SW480 (cell line): ENCODE results near the gene LPP.

Experiments
- DNase-seq: peaks from one replicate; pipeline ENCODE4 v3.0.0-alpha.2; 2016; ENCODE audit warnings: low spot score

Gene LPP

GRCh38 chr3:188197388-188197847, 43.5 kb downstream of the LPP start:
- no peak for DNase-seq

DNA sequence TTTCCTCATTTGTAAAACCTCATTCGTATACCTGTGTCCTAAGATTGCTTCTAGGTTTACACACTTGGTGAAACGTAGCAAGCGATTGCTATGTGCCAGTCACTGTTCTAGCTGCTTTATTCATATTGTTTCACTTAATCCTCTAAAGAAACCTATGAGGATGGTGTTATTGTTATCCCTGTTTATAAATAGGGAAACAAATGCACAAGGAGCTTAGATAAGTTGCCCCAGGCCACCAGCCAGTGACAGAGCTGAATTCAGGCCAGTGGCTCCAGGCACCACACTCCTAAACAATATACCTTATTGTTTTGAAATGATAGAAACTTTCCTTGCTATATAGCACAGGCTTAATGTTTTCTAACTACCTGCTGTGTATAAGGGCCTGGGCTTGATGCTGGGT, 44.0 kb downstream of the LPP start:
- no peak for DNase-seq

GRCh38 chr3:188198760-188199327, 44.9 kb downstream of the LPP start:
- no peak for DNase-seq

DNA sequence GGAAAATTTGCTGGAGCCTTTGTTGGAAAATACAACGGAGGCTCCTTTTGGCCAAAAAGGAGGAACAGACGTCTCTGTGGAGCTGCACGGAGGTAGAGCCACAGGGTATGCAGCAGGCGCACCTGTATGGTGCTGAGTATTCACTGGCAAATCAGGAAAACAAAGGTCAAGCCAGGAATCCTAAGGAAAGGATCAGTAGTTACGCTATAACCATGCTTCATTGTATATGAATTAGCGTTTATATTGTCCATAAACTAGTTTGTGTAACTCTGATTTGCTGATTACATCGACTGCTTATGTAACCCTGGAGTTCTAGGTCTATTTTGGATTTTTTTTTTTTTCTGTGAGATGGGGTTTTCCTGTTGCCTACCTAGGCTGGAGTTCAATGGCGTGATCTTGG, 45.4 kb downstream of the LPP start:
- no peak for DNase-seq

DNA sequence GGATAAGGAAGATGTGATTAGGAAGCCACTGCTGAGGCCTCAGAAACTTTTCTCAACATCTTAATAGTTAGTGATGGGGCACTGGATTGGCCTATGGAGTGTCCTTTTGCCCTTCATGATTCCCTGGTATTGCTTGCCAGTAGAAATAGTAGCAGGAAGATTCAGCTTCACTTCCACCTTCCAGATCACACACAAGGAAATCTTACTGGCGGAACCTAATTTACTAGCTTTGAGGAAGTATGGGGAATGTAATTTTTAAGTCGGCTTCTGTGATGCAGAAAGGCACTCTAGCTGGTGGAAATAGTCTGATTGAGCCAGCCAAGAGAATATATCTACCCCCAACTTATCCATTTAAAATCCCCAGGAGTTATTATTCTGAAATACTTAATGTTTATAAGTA, 46.5 kb downstream of the LPP start:
- DNase-seq: no peak

DNA sequence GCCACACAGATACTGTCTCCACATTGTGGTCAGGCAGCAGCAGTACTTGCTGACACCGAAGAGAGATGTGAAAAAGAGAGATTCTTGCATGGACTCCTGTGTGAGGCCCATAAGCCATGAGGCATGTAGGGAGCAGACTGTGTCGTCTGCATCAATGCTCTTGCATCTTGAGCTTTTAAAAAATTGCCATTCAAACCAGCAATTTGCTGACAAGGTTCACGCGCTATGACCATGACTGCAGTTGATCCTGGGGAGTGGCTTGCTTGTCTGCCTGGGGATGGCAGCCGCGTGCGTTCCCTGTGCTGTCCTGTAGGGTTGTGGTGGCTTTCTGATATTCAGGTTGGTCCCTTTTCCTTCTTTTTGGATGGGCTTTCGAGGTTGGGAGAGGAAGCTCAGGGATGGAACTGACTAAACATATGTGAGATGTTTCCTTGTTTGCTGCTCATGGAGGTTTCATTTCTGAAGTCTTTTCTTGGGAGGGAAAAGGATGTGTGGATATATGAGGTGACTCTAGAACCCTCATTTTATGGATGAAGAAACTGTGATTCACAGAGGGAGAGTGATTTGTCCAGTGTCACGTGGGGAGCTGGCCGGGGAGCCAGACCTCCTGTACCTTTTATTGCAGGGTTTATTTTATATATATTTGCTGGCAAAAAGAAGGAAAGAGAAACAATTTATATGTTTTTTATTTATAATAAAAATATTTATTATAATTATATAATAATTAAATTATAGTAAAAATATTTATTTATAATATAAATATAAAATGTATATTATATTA, 48.6 kb downstream of the LPP start:
- DNase-seq: no peak

DNA sequence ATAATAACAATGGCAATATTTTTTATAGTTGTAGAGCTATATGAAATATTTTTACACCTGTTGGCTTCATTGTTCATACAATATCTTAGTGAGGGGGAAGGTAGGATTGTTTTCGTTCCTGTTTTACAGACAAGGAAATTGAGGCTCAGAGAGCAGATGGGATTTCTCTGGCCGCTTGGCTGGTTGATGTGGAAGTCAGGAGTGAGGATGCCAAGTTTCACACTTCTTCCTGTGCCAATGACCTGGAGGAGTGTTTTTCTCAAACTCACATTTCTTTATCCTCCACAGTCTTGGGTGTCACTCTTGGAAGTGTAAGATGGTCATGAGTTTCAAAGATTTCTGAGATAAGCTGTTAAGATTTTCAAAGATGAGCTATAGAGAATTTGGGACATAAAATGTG, 50.6 kb downstream of the LPP start:
- no peak for DNase-seq

- DNase-seq: no peak
Observed at GRCh38 chr3:188205992-188206416, 52.0 kb downstream of the LPP start.

DNA sequence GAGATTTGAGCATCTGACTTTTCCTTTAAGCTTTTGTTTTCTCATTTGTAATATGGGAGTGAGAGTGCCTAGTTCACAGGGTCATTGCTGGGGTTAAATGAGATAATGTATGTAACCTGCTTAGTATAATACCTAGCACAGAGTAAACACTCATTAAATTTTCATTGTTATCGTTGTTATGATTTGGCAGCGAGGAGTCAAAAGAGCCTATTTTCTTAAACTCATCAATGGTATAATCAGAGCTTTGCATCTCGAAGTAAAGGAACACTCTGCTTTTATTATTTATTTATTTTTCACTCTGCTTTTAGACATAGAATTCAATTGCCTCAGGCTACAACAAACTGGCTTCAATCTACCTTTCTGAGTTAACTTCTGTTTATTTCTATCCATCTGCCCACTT, 52.8 kb downstream of the LPP start:
- DNase-seq: no peak

GRCh38 chr3:188207941-188208515, 54.1 kb downstream of the LPP start:
- no peak for DNase-seq

- no peak for DNase-seq
Observed at GRCh38 chr3:188208516-188208981, 54.6 kb downstream of the LPP start.

- no peak for DNase-seq
Observed at GRCh38 chr3:188209034-188209433, 55.1 kb downstream of the LPP start.

GRCh38 chr3:188209740-188210139, 55.8 kb downstream of the LPP start:
- no peak for DNase-seq

DNA sequence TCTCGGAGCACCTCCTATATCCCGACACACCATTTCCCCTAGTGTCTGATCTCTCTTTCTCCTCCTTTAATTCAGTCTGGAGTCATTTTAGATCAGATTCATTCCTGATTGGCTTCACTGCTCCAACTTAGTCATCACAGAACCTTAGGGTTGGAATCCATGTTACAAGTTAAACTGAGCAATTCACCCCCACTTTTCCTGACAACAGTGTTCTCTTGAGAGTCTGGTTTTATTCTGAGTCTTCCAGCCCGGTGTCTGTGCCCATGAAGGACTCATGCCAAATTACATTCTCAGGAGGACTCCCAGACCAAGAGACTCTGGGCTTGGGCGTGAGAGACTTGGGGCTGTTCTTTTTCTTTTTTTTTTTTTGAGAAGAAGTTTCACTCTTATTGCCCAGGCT, 57.5 kb downstream of the LPP start:
- no peak for DNase-seq

- no peak for DNase-seq
Observed at GRCh38 chr3:188212308-188212969, 58.5 kb downstream of the LPP start.

DNA sequence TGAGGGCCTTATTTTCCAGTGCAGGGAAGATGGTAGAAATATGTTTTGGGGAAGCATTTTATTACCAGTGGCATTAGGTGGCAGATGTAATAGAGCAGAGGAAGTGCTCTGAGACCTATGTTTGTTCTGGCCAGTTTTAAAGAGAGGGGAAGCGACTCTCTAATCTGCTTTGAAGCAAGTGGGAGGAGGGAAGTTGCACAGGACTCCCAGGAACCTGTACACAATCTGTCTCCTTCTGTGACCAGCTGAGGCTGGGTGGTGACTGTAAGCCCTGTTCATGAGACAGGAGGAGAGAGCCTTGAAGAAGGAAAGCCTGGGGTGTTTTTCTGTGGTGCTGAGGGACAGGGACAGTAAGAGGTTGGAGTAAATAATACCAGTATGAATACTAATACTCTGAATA, 60.5 kb downstream of the LPP start:
- no peak for DNase-seq

DNA sequence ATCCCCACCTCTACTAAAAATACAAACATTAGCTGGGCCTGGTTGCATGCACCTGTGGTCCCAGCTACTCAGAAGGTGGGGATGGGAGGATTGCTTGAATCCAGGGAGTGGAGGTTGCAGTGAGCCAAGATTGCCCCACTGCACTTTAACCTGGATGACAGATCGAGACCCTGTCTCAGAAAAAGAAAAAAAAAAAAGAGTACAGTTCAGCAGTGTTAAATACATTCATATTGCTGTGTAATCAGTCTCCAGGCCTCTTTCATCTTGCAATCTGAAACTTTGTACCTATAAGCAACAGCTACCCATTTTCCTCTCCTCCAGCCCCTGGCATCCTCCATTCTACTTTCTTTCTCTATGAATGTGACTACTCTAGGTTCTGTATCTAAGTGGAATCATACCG, 61.2 kb downstream of the LPP start:
- no peak for DNase-seq

DNA sequence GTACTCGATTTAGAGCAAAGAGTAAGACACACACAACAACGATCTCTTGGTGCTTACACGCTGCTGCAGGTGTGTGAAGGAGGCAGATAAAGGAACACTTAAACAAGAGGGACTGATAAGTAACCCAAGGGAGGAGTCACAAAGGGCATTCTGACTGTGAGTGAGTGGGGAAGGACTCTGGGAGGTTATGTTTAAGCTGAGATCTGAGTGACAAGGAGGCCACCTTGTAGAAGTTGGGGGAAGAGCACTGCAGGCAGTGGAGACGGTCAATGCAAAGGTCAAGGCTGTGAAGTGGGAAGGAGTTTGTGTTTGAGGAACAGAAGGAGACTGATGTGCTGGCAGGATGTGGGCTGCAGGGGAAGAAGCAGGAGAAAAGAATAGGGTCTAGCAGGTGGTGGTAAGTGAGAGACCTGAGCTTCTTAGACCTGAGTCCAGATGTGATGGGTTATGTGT, 63.1 kb downstream of the LPP start:
- no peak for DNase-seq

DNA sequence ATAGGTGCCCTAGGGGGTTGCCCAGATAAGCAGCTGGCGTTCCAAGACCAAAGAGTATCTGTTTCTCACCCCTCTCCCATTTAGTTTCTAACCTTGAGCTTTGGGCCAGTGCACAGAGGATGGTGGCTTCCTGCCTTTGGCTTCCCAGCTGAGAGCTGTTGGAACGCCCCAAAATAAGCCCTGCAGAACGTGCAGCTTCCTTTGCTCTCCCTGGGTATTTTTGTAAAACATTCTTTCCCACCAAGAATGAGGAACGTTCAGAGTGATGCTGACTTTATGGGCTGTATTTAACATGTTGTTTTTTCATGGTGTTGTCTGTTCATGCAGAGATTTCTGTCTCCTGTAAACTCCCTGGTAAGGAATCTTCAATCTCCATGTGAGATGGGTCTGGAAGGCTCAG, 63.8 kb downstream of the LPP start:
- DNase-seq: no peak

- no peak for DNase-seq
Observed at GRCh38 chr3:188218603-188219002, 64.6 kb downstream of the LPP start.

- no peak for DNase-seq
Observed at GRCh38 chr3:188219147-188219546, 65.2 kb downstream of the LPP start.

DNA sequence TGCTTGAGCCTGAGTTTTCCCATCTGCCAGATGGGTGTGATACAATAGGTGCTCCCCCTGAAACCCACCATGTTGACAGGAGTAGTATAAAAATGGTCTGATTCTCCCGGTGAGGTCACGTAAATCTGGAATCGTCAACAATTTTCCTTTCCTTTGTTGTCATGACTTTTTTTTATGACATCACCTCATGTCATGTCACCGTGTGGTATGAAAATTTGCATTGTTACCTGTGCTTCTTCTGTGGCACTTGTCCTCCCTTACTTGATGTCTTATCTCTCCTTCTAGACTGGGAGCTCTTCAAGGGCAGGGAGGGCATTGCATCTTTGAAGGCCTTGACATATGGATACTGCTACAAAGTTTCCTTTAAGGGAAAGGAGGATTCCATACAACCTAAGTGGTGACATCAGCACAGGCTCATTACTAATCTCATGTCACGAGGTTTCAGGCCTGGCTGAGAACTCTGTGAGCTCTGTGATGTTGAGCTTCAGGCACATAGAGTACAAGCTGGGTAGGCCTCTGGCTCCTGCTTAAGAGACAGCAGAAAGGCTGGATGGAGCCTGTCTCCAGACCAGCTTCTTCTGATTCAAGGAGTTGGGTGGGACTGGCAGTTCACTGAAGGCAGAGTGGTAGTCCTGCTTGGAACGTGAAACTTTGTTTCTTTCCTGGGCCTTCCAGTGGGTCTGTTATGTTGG, 66.3 kb downstream of the LPP start:
- DNase-seq: no peak
